Keratinocyte (primary cell): ENCODE data around the gene IER5.

ENCODE experiments used
- EZH2 ChIP-seq: IDR thresholded peaks from one replicate; pipeline ENCODE4 v1.6.1; 2012; ENCODE audit warnings: inconsistent platforms, mild to moderate bottlenecking, low read length, moderate library complexity
- TF ChIP-seq, protein P1 (sequence below), 3 experiments: IDR thresholded peaks in 1 of 3; conservative IDR thresholded peaks in 1 of 3; optimal IDR thresholded peaks in 1 of 3; 2 replicates in 2 of 3; 3 replicates in 1 of 3; pipeline versions ENCODE3 to v1.5.1; 2011; ENCODE audit warnings: low read length in 3 of 3, mild to moderate bottlenecking in 3 of 3, moderate library complexity in 2 of 3, control low read depth in 1 of 3, inconsistent platforms in 1 of 3; ENCODE audit not compliant: insufficient read depth in 2 of 3; ENCODE audit errors: extremely low read depth in 1 of 3

DNA sequence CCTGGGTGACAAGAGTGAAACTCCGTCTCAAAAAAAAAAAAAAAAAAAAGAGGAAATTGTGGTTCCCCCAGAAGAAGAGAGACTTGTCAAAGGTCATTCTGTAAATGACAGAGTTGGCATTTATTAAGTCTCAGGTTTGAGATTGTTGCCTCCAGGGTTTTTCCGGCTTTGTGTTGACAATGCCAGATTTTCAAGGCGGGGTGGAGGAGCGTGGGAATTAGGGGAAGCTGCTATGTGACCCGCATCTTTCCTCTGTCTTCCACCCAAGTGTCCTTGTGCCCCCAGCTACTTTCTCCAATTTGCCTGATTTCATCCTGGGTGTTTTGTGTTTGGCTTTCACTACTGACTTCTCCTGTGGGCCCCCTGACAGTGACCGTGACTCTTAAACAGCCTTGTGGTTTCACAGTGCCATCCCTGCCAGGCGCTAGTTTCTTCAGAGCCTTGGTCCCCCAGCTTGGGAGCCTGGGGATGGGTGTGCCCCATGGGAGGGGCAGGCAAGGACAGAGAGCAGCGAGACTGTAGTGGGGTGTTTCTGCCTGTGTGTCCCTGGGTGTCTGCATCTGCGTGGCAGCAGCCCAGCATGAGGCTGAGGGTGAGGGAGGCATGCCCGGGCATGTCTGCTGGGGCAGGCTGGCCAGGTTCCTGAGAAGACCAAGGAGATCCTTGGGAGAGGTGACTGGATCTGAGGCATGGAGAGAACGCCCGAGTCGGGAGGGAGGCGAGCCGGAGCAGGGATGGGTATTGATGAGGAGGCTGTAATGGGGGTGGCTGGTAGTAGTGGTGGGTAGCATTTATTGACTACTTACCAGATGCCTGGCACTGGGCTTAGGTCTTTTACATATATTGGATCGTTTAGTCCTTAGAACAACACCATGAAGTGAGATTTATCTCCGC, 46.3 kb downstream of the IER5 start:
- TF ChIP-seq, protein P1, sequence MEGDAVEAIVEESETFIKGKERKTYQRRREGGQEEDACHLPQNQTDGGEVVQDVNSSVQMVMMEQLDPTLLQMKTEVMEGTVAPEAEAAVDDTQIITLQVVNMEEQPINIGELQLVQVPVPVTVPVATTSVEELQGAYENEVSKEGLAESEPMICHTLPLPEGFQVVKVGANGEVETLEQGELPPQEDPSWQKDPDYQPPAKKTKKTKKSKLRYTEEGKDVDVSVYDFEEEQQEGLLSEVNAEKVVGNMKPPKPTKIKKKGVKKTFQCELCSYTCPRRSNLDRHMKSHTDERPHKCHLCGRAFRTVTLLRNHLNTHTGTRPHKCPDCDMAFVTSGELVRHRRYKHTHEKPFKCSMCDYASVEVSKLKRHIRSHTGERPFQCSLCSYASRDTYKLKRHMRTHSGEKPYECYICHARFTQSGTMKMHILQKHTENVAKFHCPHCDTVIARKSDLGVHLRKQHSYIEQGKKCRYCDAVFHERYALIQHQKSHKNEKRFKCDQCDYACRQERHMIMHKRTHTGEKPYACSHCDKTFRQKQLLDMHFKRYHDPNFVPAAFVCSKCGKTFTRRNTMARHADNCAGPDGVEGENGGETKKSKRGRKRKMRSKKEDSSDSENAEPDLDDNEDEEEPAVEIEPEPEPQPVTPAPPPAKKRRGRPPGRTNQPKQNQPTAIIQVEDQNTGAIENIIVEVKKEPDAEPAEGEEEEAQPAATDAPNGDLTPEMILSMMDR (optimal IDR thresholded peaks at IDR 0.05 in 1 of 3, IDR thresholded peaks at IDR 0.05 in 1 of 3, conservative IDR thresholded peaks at IDR 0.05 in 1 of 3; ENCODE audit: extremely low read depth in 1 of 3, insufficient read depth in 2 of 3, low read length in 3 of 3) = no peak
- TF ChIP-seq EZH2 = no peak
